ENCODE measurements around the gene MTMR2.

GRCh38 chr11:95972060-95972459 is 48.2 kb upstream of the MTMR2 start:
- TF ChIP-seq, protein P1, sequence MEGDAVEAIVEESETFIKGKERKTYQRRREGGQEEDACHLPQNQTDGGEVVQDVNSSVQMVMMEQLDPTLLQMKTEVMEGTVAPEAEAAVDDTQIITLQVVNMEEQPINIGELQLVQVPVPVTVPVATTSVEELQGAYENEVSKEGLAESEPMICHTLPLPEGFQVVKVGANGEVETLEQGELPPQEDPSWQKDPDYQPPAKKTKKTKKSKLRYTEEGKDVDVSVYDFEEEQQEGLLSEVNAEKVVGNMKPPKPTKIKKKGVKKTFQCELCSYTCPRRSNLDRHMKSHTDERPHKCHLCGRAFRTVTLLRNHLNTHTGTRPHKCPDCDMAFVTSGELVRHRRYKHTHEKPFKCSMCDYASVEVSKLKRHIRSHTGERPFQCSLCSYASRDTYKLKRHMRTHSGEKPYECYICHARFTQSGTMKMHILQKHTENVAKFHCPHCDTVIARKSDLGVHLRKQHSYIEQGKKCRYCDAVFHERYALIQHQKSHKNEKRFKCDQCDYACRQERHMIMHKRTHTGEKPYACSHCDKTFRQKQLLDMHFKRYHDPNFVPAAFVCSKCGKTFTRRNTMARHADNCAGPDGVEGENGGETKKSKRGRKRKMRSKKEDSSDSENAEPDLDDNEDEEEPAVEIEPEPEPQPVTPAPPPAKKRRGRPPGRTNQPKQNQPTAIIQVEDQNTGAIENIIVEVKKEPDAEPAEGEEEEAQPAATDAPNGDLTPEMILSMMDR (IDR thresholded peaks at IDR 0.05), result no peak
- TF ChIP-seq POLR2A (IDR thresholded peaks at IDR 0.05), result no peak

Measured in prostate gland (tissue), 2 donors.